HepG2 (cell line): ENCODE data around the gene NARF. TPM values are rescaled to one million over a fixed set of nuclear protein-coding genes. Genes with fewer than 3 reads are reported as not detected.
A peak's percentile ranks its signal among the peaks of the same experiment; 100 is the strongest.

Experiments
- ARNTL ChIP-seq: sonication (generic); formaldehyde crosslinking; IDR thresholded peaks from 2 replicates; pipeline ENCODE4 v1.4.0; 2020; ENCODE audit warnings: mild to moderate bottlenecking, missing genetic modification reagents
- ATRX ChIP-seq: sonication (generic); formaldehyde crosslinking; IDR thresholded peaks from 2 replicates; pipeline ENCODE4 v1.4.0; 2020; ENCODE audit warnings: missing genetic modification reagents, borderline replicate concordance
- BHLHE40 ChIP-seq: IDR thresholded peaks from 2 replicates; pipeline ENCODE4 v1.6.1; 2011; ENCODE audit warnings: low read length, improper control_type of control experiment
- EP300 ChIP-seq, 3 experiments: sonication (generic) in 1 of 3; formaldehyde crosslinking in 1 of 3; IDR thresholded peaks; 2 replicates each; pipeline versions ENCODE4 v1.5.1 to v1.6.1; 2011 to 2020; ENCODE audit warnings: low read depth in 2 of 3, low read length in 2 of 3, borderline replicate concordance in 1 of 3, improper control_type of control experiment in 1 of 3, mild to moderate bottlenecking in 1 of 3, missing genetic modification reagents in 1 of 3, moderate library complexity in 1 of 3
- FOXO1 ChIP-seq: sonication (generic); formaldehyde crosslinking; IDR thresholded peaks from 2 replicates; pipeline ENCODE4 v1.4.0; 2020; ENCODE audit warnings: missing genetic modification reagents
- FOXP1 ChIP-seq, 2 experiments: fragments of 450-650 bp in 1 of 2; IDR thresholded peaks; 2 replicates each; pipeline ENCODE4 v1.6.1; 2017 to 2018; ENCODE audit warnings: antibody characterized with exemption in 1 of 2
- MLLT10 ChIP-seq: sonication (generic); formaldehyde crosslinking; IDR thresholded peaks from 2 replicates; pipeline ENCODE4 v1.4.0; 2020; ENCODE audit warnings: missing genetic modification reagents
- NFKBIZ ChIP-seq: IDR thresholded peaks from 2 replicates; pipeline ENCODE4 v1.6.1; 2018; ENCODE audit warnings: missing genetic modification reagents, missing compliant biosample characterization
- RELA ChIP-seq: sonication (generic); formaldehyde crosslinking; IDR thresholded peaks from 2 replicates; pipeline ENCODE4 v1.4.0; 2020; ENCODE audit warnings: missing genetic modification reagents
- SAFB2 ChIP-seq: sonication (generic); formaldehyde crosslinking; IDR thresholded peaks from 2 replicates; pipeline ENCODE4 v1.5.1; 2020; ENCODE audit warnings: missing genetic modification reagents, low read depth, mild to moderate bottlenecking, borderline replicate concordance
- SCMH1 ChIP-seq: sonication (generic); formaldehyde crosslinking; IDR thresholded peaks from 2 replicates; pipeline ENCODE4 v1.9.0; 2021; ENCODE audit warnings: missing genetic modification reagents, mild to moderate bottlenecking, borderline replicate concordance
- TCF12 ChIP-seq, 2 experiments: fragments of 450-650 bp in 1 of 2; sonication (generic) in 1 of 2; formaldehyde crosslinking in 1 of 2; IDR thresholded peaks; 2 replicates each; pipeline versions ENCODE4 v1.6.1 to v1.8.0; 2017 to 2022; ENCODE audit warnings: antibody characterized with exemption in 1 of 2, mild to moderate bottlenecking in 1 of 2, missing genetic modification reagents in 1 of 2, moderate library complexity in 1 of 2
- XRCC5 ChIP-seq: fragments of 200-400 bp; formaldehyde crosslinking; optimal IDR thresholded peaks from 2 replicates; pipeline ENCODE3; 2017; ENCODE audit warnings: mild to moderate bottlenecking, low read length
- ZNF143 ChIP-seq: sonication (generic); formaldehyde crosslinking; IDR thresholded peaks from 2 replicates; pipeline ENCODE4 v1.4.0; 2020; ENCODE audit warnings: missing genetic modification reagents
- ZNF235 ChIP-seq: sonication (generic); formaldehyde crosslinking; IDR thresholded peaks from 2 replicates; pipeline ENCODE4 v1.8.1; 2023; ENCODE audit warnings: mild to moderate bottlenecking, missing genetic modification reagents, borderline replicate concordance
- ZNF3 ChIP-seq: IDR thresholded peaks from 2 replicates; pipeline ENCODE4 v1.7.0; 2017; ENCODE audit warnings: inconsistent platforms
- ZNF317 ChIP-seq: sonication (generic); formaldehyde crosslinking; IDR thresholded peaks from 2 replicates; pipeline ENCODE4 v1.5.0; 2020; ENCODE audit warnings: mild to moderate bottlenecking, missing genetic modification reagents
- ZNF331 ChIP-seq: sonication (generic); formaldehyde crosslinking; IDR thresholded peaks from 2 replicates; pipeline ENCODE4 v1.4.0; 2020; ENCODE audit warnings: missing genetic modification reagents
- ZNF382 ChIP-seq: sonication (generic); formaldehyde crosslinking; IDR thresholded peaks from 2 replicates; pipeline ENCODE4 v1.5.0; 2020; ENCODE audit warnings: missing genetic modification reagents, mild to moderate bottlenecking, borderline replicate concordance
- ZNF598 ChIP-seq: sonication (generic); formaldehyde crosslinking; IDR thresholded peaks from 2 replicates; pipeline ENCODE4 v1.5.1; 2020; ENCODE audit warnings: mild to moderate bottlenecking, missing genetic modification reagents, borderline replicate concordance
- ZNF670 ChIP-seq: sonication (generic); formaldehyde crosslinking; IDR thresholded peaks from 2 replicates; pipeline ENCODE4 v1.8.0; 2022; ENCODE audit warnings: mild to moderate bottlenecking, missing genetic modification reagents, borderline replicate concordance
- ZNF879 ChIP-seq: sonication (generic); formaldehyde crosslinking; IDR thresholded peaks from 2 replicates; pipeline ENCODE4 v1.8.1; 2023; ENCODE audit warnings: missing genetic modification reagents
- polyA plus RNA-seq, 8 experiments: library from polyadenylated mRNA; depleted of rRNA in 3 of 8; stranded (reverse) in 7 of 8; unstranded in 1 of 8; fragments of >200 nt; fragmentation: Illumina TruSeq in 4 of 8; extraction: Trizol in 4 of 8; gene quantifications; 2 replicates each; pipeline versions ENCODE4 v1.2.1 to v1.2.3, GENCODE V29; 2011 to 2016; ENCODE audit warnings: low read depth in 4 of 8, missing spikeins in 1 of 8, mixed read lengths in 1 of 8; ENCODE audit not compliant: insufficient read depth in 1 of 8
- total RNA-seq, 5 experiments: library from RNA; depleted of rRNA; stranded (reverse); fragments of >200 nt; fragmentation: Illumina TruSeq; extraction: Trizol; gene quantifications; 2 replicates each; pipeline ENCODE4 v1.2.3, GENCODE V29; 2016; ENCODE audit warnings: low read depth in 1 of 5
- TF ChIP-seq, protein P1 (sequence below): sonication (generic); formaldehyde crosslinking; IDR thresholded peaks from 2 replicates; pipeline ENCODE4 v1.4.0; 2020; ENCODE audit warnings: missing genetic modification reagents
- TF ChIP-seq, protein P2 (sequence below): IDR thresholded peaks from 2 replicates; pipeline ENCODE4 v1.6.1; 2016
- TF ChIP-seq, protein P3 (sequence below): sonication (generic); formaldehyde crosslinking; IDR thresholded peaks from 2 replicates; pipeline ENCODE4 v1.8.0; 2022; ENCODE audit warnings: mild to moderate bottlenecking, missing genetic modification reagents; ENCODE audit not compliant: insufficient replicate concordance
- TF ChIP-seq, protein P4 (sequence below): sonication (generic); formaldehyde crosslinking; IDR thresholded peaks from 2 replicates; pipeline ENCODE4 v1.4.0; 2020; ENCODE audit warnings: missing genetic modification reagents

The NARF gene
- total and polyA plus RNA-seq, 2 of the 13 experiments (the other 11 are each of a cell fraction or from before 2014, with no cell fraction given), result 61.1 to 144 TPM

DNA sequence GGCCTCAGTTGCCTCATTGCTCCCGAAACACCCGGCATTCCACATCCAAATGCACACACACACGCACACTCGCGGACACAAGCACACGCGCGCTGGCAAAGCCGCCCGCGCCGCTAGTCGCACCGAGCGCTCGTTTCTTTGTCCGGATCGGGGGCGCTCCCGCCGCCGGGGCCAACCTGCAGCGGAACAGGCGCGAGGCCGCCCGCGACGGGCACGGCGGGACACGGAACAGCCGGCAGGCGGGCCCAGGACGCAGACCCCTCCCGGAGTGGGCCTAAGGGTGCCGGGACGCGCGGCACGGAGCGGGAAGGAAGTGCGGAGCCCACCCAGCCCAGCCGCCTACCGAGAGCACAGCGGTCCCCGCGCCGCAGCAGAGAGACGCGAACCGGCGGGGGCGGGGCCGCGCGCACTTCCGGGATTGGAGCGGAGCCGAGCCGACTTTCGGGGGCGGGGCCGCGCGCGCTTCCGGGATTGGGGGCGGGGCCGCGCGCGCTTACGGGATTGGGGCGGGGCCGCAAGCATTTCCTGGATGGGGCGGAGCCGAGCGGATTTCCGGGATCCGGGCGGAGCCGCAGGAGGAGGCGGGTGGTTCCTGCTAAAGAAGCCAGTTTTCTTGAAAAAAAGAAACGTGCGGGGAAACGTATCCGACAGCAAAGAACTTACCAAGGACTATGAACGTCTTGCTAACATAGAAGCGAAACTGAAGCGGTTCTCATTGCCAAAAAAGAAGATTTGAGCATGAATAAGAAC lies 8.0 kb upstream of the NARF start, which contains the start of gene CYBC1 (continued):
- TF ChIP-seq FOXP1 (IDR thresholded peaks at IDR 0.05), result no peak
- no peak for TF ChIP-seq FOXP1 (CRISPR knock-in tag; IDR thresholded peaks at IDR 0.05)
- no peak for TF ChIP-seq MLLT10
- peak; percentile 92 for TF ChIP-seq XRCC5
- TF ChIP-seq ATRX (CRISPR knock-in tag), result no peak
- no peak for TF ChIP-seq BHLHE40
- TF ChIP-seq, protein P1, sequence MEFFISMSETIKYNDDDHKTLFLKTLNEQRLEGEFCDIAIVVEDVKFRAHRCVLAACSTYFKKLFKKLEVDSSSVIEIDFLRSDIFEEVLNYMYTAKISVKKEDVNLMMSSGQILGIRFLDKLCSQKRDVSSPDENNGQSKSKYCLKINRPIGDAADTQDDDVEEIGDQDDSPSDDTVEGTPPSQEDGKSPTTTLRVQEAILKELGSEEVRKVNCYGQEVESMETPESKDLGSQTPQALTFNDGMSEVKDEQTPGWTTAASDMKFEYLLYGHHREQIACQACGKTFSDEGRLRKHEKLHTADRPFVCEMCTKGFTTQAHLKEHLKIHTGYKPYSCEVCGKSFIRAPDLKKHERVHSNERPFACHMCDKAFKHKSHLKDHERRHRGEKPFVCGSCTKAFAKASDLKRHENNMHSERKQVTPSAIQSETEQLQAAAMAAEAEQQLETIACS (CRISPR knock-in tag), result peak; percentile 81
- no peak for TF ChIP-seq ZNF382 (CRISPR knock-in tag)
- TF ChIP-seq ZNF879, result no peak
- peak; percentile 56; the same call in 1 of the 2 replicates for TF ChIP-seq ARNTL (CRISPR knock-in tag)
- TF ChIP-seq ZNF235, result peak; percentile 89
- no peak for TF ChIP-seq ZNF331 (CRISPR knock-in tag)
- no peak for TF ChIP-seq ZNF670 (CRISPR knock-in tag)
- TF ChIP-seq NFKBIZ (CRISPR knock-in tag), result no peak
- TF ChIP-seq, protein P2, sequence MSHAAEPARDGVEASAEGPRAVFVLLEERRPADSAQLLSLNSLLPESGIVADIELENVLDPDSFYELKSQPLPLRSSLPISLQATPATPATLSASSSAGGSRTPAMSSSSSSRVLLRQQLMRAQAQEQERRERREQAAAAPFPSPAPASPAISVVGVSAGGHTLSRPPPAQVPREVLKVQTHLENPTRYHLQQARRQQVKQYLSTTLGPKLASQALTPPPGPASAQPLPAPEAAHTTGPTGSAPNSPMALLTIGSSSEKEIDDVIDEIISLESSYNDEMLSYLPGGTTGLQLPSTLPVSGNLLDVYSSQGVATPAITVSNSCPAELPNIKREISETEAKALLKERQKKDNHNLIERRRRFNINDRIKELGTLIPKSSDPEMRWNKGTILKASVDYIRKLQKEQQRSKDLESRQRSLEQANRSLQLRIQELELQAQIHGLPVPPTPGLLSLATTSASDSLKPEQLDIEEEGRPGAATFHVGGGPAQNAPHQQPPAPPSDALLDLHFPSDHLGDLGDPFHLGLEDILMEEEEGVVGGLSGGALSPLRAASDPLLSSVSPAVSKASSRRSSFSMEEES, result peak; percentile 37; the same call in 1 of the 2 replicates
- TF ChIP-seq ZNF3, result no peak
- TF ChIP-seq ZNF317 (CRISPR knock-in tag), result no peak
- TF ChIP-seq SAFB2 (CRISPR knock-in tag), result no peak; the same call in 1 of the 2 replicates
- no peak for TF ChIP-seq TCF12 (IDR thresholded peaks at IDR 0.05)
- TF ChIP-seq TCF12 (CRISPR knock-in tag; IDR thresholded peaks at IDR 0.05), result peak; percentile 73; the same call in 1 of the 2 replicates
- no peak for TF ChIP-seq SCMH1 (CRISPR knock-in tag)
- no peak for TF ChIP-seq EP300 (IDR thresholded peaks at IDR 0.05; ENCODE audit: low read depth in 2 of 2, low read length in 2 of 2)
- no peak; the same call in 1 of the 2 replicates for TF ChIP-seq EP300 (CRISPR knock-in tag; IDR thresholded peaks at IDR 0.05; ENCODE audit: borderline replicate concordance)
- TF ChIP-seq ZNF143 (CRISPR knock-in tag), result no peak
- 0 out of 2 replicates have a peak, but pooled peaks have one; percentile 39 for TF ChIP-seq FOXO1 (CRISPR knock-in tag)
- TF ChIP-seq RELA (CRISPR knock-in tag), result peak; percentile 75
- TF ChIP-seq, protein P3, sequence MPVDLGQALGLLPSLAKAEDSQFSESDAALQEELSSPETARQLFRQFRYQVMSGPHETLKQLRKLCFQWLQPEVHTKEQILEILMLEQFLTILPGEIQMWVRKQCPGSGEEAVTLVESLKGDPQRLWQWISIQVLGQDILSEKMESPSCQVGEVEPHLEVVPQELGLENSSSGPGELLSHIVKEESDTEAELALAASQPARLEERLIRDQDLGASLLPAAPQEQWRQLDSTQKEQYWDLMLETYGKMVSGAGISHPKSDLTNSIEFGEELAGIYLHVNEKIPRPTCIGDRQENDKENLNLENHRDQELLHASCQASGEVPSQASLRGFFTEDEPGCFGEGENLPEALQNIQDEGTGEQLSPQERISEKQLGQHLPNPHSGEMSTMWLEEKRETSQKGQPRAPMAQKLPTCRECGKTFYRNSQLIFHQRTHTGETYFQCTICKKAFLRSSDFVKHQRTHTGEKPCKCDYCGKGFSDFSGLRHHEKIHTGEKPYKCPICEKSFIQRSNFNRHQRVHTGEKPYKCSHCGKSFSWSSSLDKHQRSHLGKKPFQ (CRISPR knock-in tag), result peak; percentile 81
- TF ChIP-seq, protein P4, sequence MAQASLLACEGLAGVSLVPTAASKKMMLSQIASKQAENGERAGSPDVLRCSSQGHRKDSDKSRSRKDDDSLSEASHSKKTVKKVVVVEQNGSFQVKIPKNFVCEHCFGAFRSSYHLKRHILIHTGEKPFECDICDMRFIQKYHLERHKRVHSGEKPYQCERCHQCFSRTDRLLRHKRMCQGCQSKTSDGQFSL (CRISPR knock-in tag), result no peak
- peak; percentile 71 for TF ChIP-seq ZNF598 (CRISPR knock-in tag)
